Measurements from ENCODE around the gene SAMD4A.

The SAMD4A gene

DNA sequence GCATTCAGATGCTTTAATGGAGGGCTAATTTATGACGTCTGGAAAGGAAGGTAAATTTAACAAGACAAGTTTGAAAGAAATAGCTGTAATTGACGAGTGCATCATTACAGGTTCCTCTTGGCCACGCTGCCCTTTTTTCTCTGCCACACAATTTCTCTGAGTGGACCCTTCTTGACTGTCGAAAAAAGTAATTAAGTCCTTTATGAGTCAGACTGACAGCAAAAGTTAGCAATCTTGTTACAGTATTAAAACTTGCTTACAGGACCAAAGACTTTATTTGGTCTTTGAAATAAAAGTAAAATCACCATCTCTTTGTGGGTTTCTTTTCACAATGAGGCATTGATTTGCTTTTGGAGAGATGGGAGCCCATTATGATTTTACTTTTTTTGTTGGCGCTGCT is 42.6 kb downstream of the SAMD4A start:
- H3K4me2 ChIP-seq (ENCODE audit: low read length): no peak overlapping the region
- H4K12ac ChIP-seq (ENCODE audit: low read depth, low read length): no peak overlapping the region
- no peak overlapping the region for H3K23ac ChIP-seq (ENCODE audit: low read length)
- H3K4ac ChIP-seq (ENCODE audit: low read depth, low read length): no peak overlapping the region
- H3K79me2 ChIP-seq (ENCODE audit: control insufficient read depth, insufficient read depth, low read length, poor library complexity): no peaks in the 10 kb centered on the region
- no peak overlapping the region for H3K4me3 ChIP-seq (ENCODE audit: low read depth, low read length)
- H2BK5ac ChIP-seq (ENCODE audit: low read depth, low read length, poor library complexity): no peak overlapping the region
- H4K91ac ChIP-seq (ENCODE audit: low read depth, low read length): no peak overlapping the region
- no peaks in the 10 kb centered on the region for H3K27me3 ChIP-seq (ENCODE audit: insufficient read depth, low read length)
- no peaks in the 10 kb centered on the region for H3K79me1 ChIP-seq (ENCODE audit: low read length)
- H3K18ac ChIP-seq (ENCODE audit: low read length): no peak overlapping the region
- H2BK120ac ChIP-seq (ENCODE audit: insufficient read depth, low read length, poor library complexity): no peak overlapping the region
- no peak overlapping the region for H3K9ac ChIP-seq (ENCODE audit: low read length)
- no peaks in the 10 kb centered on the region for H3K9me3 ChIP-seq (ENCODE audit: insufficient read depth, low read depth, low read length)
- H3K14ac ChIP-seq (ENCODE audit: low read length): no peak overlapping the region
- no peak overlapping the region for H4K8ac ChIP-seq (ENCODE audit: low read depth, low read length)
- H2AK5ac ChIP-seq (ENCODE audit: low read length): no peak overlapping the region
- no peak overlapping the region for H2AFZ ChIP-seq (ENCODE audit: insufficient read depth, low read length, poor library complexity)
- H3K36me3 ChIP-seq (ENCODE audit: control insufficient read depth in 1 of 2, insufficient read depth in 2 of 2, low read length in 2 of 2): peaks cover 1 to 3% of the 10 kb centered on the region in 2 experiments
- no CpG with 5 or more reads among the region's 5 CpGs for WGBS (ENCODE audit: extremely low coverage, insufficient coverage, insufficient read length)
- no peak overlapping the region for H2BK12ac ChIP-seq (ENCODE audit: low read length)
- no peak for DNase-seq
- peaks cover 1 to 2% of the 10 kb centered on the region in 2 experiments for H3K4me1 ChIP-seq (ENCODE audit: control insufficient read depth in 1 of 2, insufficient read depth in 2 of 2, low read length in 2 of 2)
- no peak overlapping the region for H3K27ac ChIP-seq (ENCODE audit: low read depth, low read length)

DNA sequence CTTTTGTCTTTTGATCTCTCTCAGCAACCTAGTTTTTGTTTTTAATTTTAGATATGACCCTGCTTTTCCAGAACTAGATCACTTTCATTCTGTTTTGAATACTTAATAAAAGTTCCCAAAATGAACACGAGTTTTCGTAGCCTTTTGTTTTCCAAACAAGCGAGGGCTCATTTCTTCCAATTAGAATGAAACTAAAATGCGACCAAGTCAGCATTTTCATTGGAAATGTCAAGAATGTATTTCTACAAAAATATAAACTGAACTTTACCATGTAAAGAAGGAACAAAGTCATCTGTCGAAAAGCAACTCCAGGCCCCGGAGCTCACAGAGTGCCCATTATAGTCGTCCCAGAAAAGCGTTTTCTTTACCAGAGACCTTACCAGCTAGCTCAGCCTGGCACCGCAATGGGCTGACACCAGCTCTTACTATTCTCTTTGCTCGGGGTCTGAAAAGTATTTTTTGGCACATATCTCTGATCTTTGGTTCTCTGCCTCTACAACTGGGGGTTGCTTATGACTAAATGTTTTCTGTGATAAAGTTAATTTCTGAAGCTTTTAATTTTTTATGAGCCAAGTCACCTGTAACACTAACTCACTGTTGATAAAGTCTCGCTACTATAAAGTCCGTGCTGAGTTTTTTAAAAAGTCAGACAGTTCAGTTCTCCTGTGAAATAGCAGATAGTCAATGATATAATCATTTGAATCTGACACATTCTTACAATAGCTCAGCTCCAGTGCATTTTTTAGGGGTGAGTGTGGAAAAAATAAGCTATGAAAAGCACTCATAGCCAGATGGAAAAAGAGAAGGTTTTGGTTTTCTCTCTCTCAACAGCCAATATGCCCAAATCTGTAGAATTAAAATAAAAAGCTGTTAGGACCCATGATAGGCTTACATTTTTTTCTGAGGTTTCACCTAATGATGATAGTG is 43.4 kb downstream of the SAMD4A start:
- Histone ChIP-seq H3K4me3 (ENCODE audit: low read depth, low read length) (no peak overlapping the region), H3K79me1 (ENCODE audit: low read length) (no peaks in the 10 kb centered on the region), H3K4me2 (ENCODE audit: low read length) (no peak overlapping the region), H3K27ac (ENCODE audit: low read depth, low read length) (no peak overlapping the region), H2AK5ac (ENCODE audit: low read length) (no peak overlapping the region), H4K8ac (ENCODE audit: low read depth, low read length) (no peak overlapping the region), H3K23ac (ENCODE audit: low read length) (no peak overlapping the region), H3K27me3 (ENCODE audit: insufficient read depth, low read length) (no peaks in the 10 kb centered on the region), H3K36me3 (ENCODE audit: control insufficient read depth in 1 of 2, insufficient read depth in 2 of 2, low read length in 2 of 2) (peaks cover 1 to 3% of the 10 kb centered on the region in 2 experiments), H2BK120ac (ENCODE audit: insufficient read depth, low read length, poor library complexity) (no peak overlapping the region), H3K9me3 (ENCODE audit: insufficient read depth, low read depth, low read length) (no peaks in the 10 kb centered on the region), H4K12ac (ENCODE audit: low read depth, low read length) (no peak overlapping the region), H2BK12ac (ENCODE audit: low read length) (no peak overlapping the region), H3K9ac (ENCODE audit: low read length) (no peak overlapping the region), H3K18ac (ENCODE audit: low read length) (no peak overlapping the region), H3K4ac (ENCODE audit: low read depth, low read length) (no peak overlapping the region), H3K79me2 (ENCODE audit: control insufficient read depth, insufficient read depth, low read length, poor library complexity) (no peaks in the 10 kb centered on the region), H3K4me1 (ENCODE audit: control insufficient read depth in 1 of 2, insufficient read depth in 2 of 2, low read length in 2 of 2) (peaks cover 1 to 2% of the 10 kb centered on the region in 2 experiments), H2AFZ (ENCODE audit: insufficient read depth, low read length, poor library complexity) (no peak overlapping the region), H2BK5ac (ENCODE audit: low read depth, low read length, poor library complexity) (peak overlapping the region; percentile 39), H3K14ac (ENCODE audit: low read length) (no peak overlapping the region), H4K91ac (ENCODE audit: low read depth, low read length) (no peak overlapping the region)
- no CpG with 5 or more reads among the region's 12 CpGs for WGBS (ENCODE audit: extremely low coverage, insufficient coverage, insufficient read length)
- DNase-seq: peak in 1 of 2 donors; percentile 76

DNA sequence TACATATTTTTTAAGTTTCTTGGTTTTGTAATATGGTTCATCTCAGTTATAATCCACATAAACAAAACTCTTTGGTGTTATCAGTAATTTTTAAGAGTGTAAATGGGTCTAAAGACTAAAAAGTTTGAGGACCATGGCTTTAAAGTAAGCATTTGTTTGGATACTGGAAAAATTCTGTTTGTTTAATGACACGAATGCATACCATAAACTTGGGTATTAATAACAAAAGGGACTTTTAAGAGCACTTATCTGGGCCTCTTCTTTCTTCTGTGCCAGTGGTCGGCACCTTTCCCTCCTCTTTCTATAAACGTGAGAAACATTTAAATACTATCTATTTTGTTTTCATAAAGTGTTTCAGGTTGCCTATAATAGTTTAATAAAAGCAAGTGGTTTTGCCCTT is 47.4 kb downstream of the SAMD4A start:
- Histone ChIP-seq H2AK5ac (ENCODE audit: low read length) (no peak overlapping the region), H3K4ac (ENCODE audit: low read depth, low read length) (no peak overlapping the region), H4K8ac (ENCODE audit: low read depth, low read length) (no peak overlapping the region), H2BK5ac (ENCODE audit: low read depth, low read length, poor library complexity) (no peak overlapping the region), H3K23ac (ENCODE audit: low read length) (no peak overlapping the region), H3K27me3 (ENCODE audit: insufficient read depth, low read length) (no peaks in the 10 kb centered on the region), H3K9ac (ENCODE audit: low read length) (no peak overlapping the region), H3K79me2 (ENCODE audit: control insufficient read depth, insufficient read depth, low read length, poor library complexity) (no peaks in the 10 kb centered on the region), H3K79me1 (ENCODE audit: low read length) (no peaks in the 10 kb centered on the region), H3K4me3 (ENCODE audit: low read depth, low read length) (no peak overlapping the region), H3K9me3 (ENCODE audit: insufficient read depth, low read depth, low read length) (no peaks in the 10 kb centered on the region), H2BK120ac (ENCODE audit: insufficient read depth, low read length, poor library complexity) (no peak overlapping the region), H3K27ac (ENCODE audit: low read depth, low read length) (no peak overlapping the region), H4K91ac (ENCODE audit: low read depth, low read length) (no peak overlapping the region), H3K4me1 (ENCODE audit: control insufficient read depth in 1 of 2, insufficient read depth in 2 of 2, low read length in 2 of 2) (peaks cover 1 to 2% of the 10 kb centered on the region in 2 experiments), H3K18ac (ENCODE audit: low read length) (no peak overlapping the region), H3K4me2 (ENCODE audit: low read length) (no peak overlapping the region), H3K14ac (ENCODE audit: low read length) (no peak overlapping the region), H2BK12ac (ENCODE audit: low read length) (no peak overlapping the region), H3K36me3 (ENCODE audit: control insufficient read depth in 1 of 2, insufficient read depth in 2 of 2, low read length in 2 of 2) (peaks cover 0 to 3% of the 10 kb centered on the region in 2 experiments), H2AFZ (ENCODE audit: insufficient read depth, low read length, poor library complexity) (no peak overlapping the region), H4K12ac (ENCODE audit: low read depth, low read length) (no peak overlapping the region)
- WGBS (ENCODE audit: extremely low coverage, insufficient coverage, insufficient read length): no CpG with 5 or more reads among the region's 3 CpGs
- no peak for DNase-seq

DNA sequence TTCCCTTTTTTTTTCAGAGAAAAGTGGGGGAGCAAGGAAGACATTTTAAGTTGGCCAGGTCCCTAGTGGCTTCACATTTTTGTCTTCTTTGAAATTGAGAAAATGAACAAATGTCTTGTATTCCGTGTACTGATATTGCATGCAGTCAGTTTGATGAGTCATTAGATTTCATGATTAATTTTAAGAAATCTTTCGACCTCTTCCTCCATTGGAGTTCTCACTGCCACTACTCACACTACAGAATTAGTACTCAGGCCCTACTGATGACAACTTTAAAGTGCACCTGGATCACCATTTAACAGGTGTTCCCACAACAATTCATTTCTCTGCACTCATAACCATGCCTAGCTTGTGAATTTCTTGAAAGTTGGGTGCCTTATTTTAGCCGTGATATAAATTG is 50.5 kb downstream of the SAMD4A start:
- H3K14ac ChIP-seq (ENCODE audit: low read length): no peak overlapping the region
- no peaks in the 10 kb centered on the region for H3K9me3 ChIP-seq (ENCODE audit: insufficient read depth, low read depth, low read length)
- no peak overlapping the region for H3K4me3 ChIP-seq (ENCODE audit: low read depth, low read length)
- H3K4me1 ChIP-seq (ENCODE audit: control insufficient read depth in 1 of 2, insufficient read depth in 2 of 2, low read length in 2 of 2): no peaks in the 10 kb centered on the region
- H3K36me3 ChIP-seq (ENCODE audit: control insufficient read depth in 1 of 2, insufficient read depth in 2 of 2, low read length in 2 of 2): peaks cover 0 to 2% of the 10 kb centered on the region in 2 experiments
- no peak overlapping the region for H4K91ac ChIP-seq (ENCODE audit: low read depth, low read length)
- H2BK5ac ChIP-seq (ENCODE audit: low read depth, low read length, poor library complexity): no peak overlapping the region
- no peak overlapping the region for H2BK120ac ChIP-seq (ENCODE audit: insufficient read depth, low read length, poor library complexity)
- no peak overlapping the region for H2AFZ ChIP-seq (ENCODE audit: insufficient read depth, low read length, poor library complexity)
- no peak overlapping the region for H4K8ac ChIP-seq (ENCODE audit: low read depth, low read length)
- H2AK5ac ChIP-seq (ENCODE audit: low read length): no peak overlapping the region
- no peak overlapping the region for H3K9ac ChIP-seq (ENCODE audit: low read length)
- H3K27me3 ChIP-seq (ENCODE audit: insufficient read depth, low read length): no peaks in the 10 kb centered on the region
- H3K27ac ChIP-seq (ENCODE audit: low read depth, low read length): no peak overlapping the region
- no peak overlapping the region for H2BK12ac ChIP-seq (ENCODE audit: low read length)
- no peak overlapping the region for H3K4ac ChIP-seq (ENCODE audit: low read depth, low read length)
- H3K18ac ChIP-seq (ENCODE audit: low read length): no peak overlapping the region
- no CpG with 5 or more reads among the region's 3 CpGs for WGBS (ENCODE audit: extremely low coverage, insufficient coverage, insufficient read length)
- no peak overlapping the region for H3K23ac ChIP-seq (ENCODE audit: low read length)
- H3K79me1 ChIP-seq (ENCODE audit: low read length): no peaks in the 10 kb centered on the region
- no peak overlapping the region for H4K12ac ChIP-seq (ENCODE audit: low read depth, low read length)
- DNase-seq: no peak
- H3K79me2 ChIP-seq (ENCODE audit: control insufficient read depth, insufficient read depth, low read length, poor library complexity): no peaks in the 10 kb centered on the region
- no peak overlapping the region for H3K4me2 ChIP-seq (ENCODE audit: low read length)
